Measurements from ENCODE around the gene SMOC1.

SMOC1 gene

GRCh38 chr14:69951263-69951662, 72.0 kb downstream of the SMOC1 start:
- Mint-ChIP-seq H3K36me3 (ENCODE audit: low read depth) (peaks cover 75% of the 10 kb centered on the region), H3K27ac (no peak overlapping the region), H3K27me3 (ENCODE audit: low read depth, poor library complexity) (peaks cover 11% of the 10 kb centered on the region), H3K4me1 (peaks cover 36% of the 10 kb centered on the region), H3K9me3 (peaks cover 22% of the 10 kb centered on the region), H3K4me3 (no peak overlapping the region)
- TF ChIP-seq CTCF (IDR thresholded peaks at IDR 0.05): no peak
- no peak for DNase-seq

- H3K27ac Mint-ChIP-seq: no peak overlapping the region
- peaks cover 36% of the 10 kb centered on the region for H3K4me1 Mint-ChIP-seq
- H3K36me3 Mint-ChIP-seq (ENCODE audit: low read depth): peaks cover 75% of the 10 kb centered on the region
- TF ChIP-seq CTCF (IDR thresholded peaks at IDR 0.05): no peak
- no peak overlapping the region for H3K4me3 Mint-ChIP-seq
- peaks cover 12% of the 10 kb centered on the region for H3K27me3 Mint-ChIP-seq (ENCODE audit: low read depth, poor library complexity)
- peaks cover 18% of the 10 kb centered on the region for H3K9me3 Mint-ChIP-seq
- no peak for DNase-seq
Observed at GRCh38 chr14:69951935-69952334, 72.7 kb downstream of the SMOC1 start.

GRCh38 chr14:69953266-69953915, 74.2 kb downstream of the SMOC1 start:
- no peak for DNase-seq
- TF ChIP-seq CTCF (IDR thresholded peaks at IDR 0.05): no peak
- Mint-ChIP-seq H3K4me3 (no peak overlapping the region), H3K9me3 (peaks cover 7% of the 10 kb centered on the region), H3K36me3 (ENCODE audit: low read depth) (peaks cover 63% of the 10 kb centered on the region), H3K4me1 (peaks cover 28% of the 10 kb centered on the region), H3K27me3 (ENCODE audit: low read depth, poor library complexity) (peaks cover 7% of the 10 kb centered on the region), H3K27ac (no peak overlapping the region)

- no peak for TF ChIP-seq CTCF (IDR thresholded peaks at IDR 0.05)
- Mint-ChIP-seq H3K9me3 (no peaks in the 10 kb centered on the region), H3K36me3 (ENCODE audit: low read depth) (peaks cover 48% of the 10 kb centered on the region), H3K4me3 (no peak overlapping the region), H3K27ac (peak overlapping the region; percentile 29), H3K4me1 (peaks cover 11% of the 10 kb centered on the region), H3K27me3 (ENCODE audit: low read depth, poor library complexity) (peaks cover 7% of the 10 kb centered on the region)
- DNase-seq: no peak
Observed at GRCh38 chr14:69955855-69956845, 76.9 kb downstream of the SMOC1 start.

- H3K4me1 Mint-ChIP-seq: peaks cover 8% of the 10 kb centered on the region
- H3K4me3 Mint-ChIP-seq: no peak overlapping the region
- peaks cover 7% of the 10 kb centered on the region for H3K27me3 Mint-ChIP-seq (ENCODE audit: low read depth, poor library complexity)
- DNase-seq: no peak
- H3K9me3 Mint-ChIP-seq: no peaks in the 10 kb centered on the region
- H3K36me3 Mint-ChIP-seq (ENCODE audit: low read depth): peaks cover 47% of the 10 kb centered on the region
- no peak overlapping the region for H3K27ac Mint-ChIP-seq
- TF ChIP-seq CTCF (IDR thresholded peaks at IDR 0.05): no peak
Observed at GRCh38 chr14:69956970-69957369, 77.8 kb downstream of the SMOC1 start.
